ENCODE data around the gene PSMF1.

PSMF1 gene

DNA sequence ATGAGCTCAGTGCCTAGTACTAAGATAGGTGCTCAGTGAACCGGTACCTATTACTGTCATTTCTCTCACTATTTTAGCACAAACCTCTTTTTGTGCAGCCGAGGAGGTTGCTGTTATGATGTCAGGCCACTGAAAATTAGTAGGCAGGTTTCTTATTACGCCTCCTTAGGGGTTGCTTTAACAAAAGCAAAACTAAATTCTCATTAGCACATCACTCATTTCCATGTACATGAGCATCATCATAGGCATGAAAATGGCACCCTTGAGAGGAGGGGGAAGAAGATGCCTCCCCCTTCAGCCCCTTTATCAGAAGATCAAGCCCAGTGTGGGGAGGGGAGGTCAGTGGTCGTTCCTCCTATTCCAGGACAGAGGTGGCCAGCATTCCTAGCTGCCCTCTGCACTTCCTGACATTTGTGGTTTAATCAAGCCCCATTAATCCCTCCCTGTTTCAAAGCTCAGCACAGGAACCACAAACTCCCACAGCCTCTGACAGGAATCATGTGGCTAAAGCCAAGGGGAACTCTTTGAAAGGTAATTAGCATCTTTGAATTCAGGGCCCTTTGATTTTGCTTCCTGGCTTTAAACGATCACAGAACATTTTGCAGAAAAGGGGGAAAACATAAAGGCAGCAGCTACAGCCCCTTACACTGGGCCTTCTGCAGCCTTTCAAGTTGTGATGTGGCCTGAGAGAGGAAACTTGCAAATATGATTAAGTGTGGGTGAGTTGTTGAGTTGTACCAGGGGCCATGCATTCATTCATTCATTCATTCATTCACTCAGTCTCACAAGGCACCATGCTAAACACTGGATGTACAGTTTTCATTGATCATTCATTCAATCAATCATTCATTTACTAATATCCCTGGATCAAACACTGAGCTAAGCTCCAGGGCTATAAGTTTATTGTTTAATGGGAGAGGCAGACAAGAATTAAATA is 31.9 kb upstream of the PSMF1 start:
- TF ChIP-seq, protein P1, sequence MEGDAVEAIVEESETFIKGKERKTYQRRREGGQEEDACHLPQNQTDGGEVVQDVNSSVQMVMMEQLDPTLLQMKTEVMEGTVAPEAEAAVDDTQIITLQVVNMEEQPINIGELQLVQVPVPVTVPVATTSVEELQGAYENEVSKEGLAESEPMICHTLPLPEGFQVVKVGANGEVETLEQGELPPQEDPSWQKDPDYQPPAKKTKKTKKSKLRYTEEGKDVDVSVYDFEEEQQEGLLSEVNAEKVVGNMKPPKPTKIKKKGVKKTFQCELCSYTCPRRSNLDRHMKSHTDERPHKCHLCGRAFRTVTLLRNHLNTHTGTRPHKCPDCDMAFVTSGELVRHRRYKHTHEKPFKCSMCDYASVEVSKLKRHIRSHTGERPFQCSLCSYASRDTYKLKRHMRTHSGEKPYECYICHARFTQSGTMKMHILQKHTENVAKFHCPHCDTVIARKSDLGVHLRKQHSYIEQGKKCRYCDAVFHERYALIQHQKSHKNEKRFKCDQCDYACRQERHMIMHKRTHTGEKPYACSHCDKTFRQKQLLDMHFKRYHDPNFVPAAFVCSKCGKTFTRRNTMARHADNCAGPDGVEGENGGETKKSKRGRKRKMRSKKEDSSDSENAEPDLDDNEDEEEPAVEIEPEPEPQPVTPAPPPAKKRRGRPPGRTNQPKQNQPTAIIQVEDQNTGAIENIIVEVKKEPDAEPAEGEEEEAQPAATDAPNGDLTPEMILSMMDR (IDR thresholded peaks at IDR 0.05; ENCODE audit: low read depth, low read length): no peak
- DNase-seq (ENCODE audit: low read depth, low spot score): no peak
- in situ Hi-C loops (cut with HindIII; ENCODE audit: low sequenced_read_pairs): no loop called here
- no peak overlapping the region for H3K4me3 ChIP-seq (ENCODE audit: low read depth, low read length)

DNA sequence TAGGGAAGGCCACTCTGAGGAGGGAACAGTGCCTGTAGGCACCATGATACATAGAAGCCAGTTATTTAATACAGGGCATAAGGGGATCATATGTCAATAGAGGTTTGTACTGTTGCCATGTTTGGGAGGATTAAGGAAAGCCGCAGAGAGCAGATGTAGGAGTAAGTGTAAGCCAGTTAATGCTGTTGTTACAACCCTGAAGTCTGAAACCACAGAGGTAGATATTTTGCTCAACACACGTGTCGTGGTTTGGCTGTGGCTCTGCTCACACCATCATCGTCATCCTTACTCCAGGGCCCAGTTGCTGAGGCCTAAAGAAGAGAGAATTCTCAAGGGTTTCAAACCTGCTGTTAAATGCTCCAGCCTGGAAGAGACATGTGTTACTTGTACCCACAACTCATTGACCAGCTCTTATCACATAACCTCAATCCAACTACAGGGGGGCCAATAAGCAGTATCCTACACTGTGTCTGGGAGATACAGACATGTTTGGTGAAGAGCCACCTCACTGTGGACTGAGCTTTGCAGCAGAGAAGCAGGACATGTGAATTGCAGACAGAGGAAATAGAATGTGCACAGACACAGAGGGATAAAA is 31.0 kb upstream of the PSMF1 start:
- in situ Hi-C loops (cut with HindIII; ENCODE audit: low sequenced_read_pairs): no loop called here
- no peak overlapping the region for H3K4me3 ChIP-seq (ENCODE audit: low read depth, low read length)

DNA sequence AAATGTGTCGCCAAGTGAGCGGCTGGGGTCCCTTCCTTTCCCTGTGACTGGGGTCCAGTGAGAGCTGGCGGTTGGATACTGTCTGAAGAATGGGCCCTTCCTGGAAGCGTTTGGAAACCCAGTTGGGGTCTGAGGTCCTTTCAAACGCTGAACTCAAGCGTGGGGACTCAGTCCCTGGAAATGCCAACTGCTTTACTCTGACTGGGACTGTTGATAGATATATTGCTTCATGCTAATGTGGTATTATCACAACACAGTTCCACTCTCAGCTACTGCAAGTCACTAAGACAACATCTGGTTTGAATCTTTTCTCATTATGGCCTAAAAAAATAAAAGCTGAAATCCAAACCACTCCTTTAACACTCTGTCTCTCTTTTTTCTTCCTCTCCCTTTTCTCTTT is 23.7 kb upstream of the PSMF1 start:
- DNase-seq (ENCODE audit: low read depth, low spot score): no peak
- TF ChIP-seq, protein P1 (IDR thresholded peaks at IDR 0.05; ENCODE audit: low read depth, low read length): no peak
- no peak overlapping the region for H3K4me3 ChIP-seq (ENCODE audit: low read depth, low read length)
- in situ Hi-C loops (cut with HindIII; ENCODE audit: low sequenced_read_pairs): no loop called here

More for the DNA sequence above, 31.0 kb upstream of the PSMF1 start:
- DNase-seq (ENCODE audit: low read depth, low spot score): no peak
- TF ChIP-seq, protein P1 (IDR thresholded peaks at IDR 0.05; ENCODE audit: low read depth, low read length): no peak

DNA sequence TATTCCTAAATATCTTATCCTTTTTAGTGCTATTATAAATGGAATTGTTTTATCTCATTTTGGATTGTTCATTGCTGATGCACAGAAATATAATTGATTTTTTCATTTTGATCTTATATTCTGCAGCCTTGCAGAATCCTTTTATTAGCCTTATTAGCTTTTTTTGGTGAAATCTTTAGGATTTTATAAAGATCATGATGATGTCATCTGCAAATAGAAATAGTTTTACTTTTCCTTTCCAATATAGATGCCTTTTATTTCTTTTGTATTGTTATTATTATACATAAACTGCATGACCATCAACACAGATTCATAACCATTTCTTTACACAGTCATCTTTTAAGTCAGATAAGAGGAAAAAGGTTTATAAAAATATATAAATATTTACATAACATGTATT is 16.9 kb upstream of the PSMF1 start:
- H3K4me3 ChIP-seq (ENCODE audit: low read depth, low read length): no peak overlapping the region
- in situ Hi-C loops (cut with HindIII; ENCODE audit: low sequenced_read_pairs): no loop called here
- DNase-seq (ENCODE audit: low read depth, low spot score): no peak
- TF ChIP-seq, protein P1 (IDR thresholded peaks at IDR 0.05; ENCODE audit: low read depth, low read length): no peak

DNA sequence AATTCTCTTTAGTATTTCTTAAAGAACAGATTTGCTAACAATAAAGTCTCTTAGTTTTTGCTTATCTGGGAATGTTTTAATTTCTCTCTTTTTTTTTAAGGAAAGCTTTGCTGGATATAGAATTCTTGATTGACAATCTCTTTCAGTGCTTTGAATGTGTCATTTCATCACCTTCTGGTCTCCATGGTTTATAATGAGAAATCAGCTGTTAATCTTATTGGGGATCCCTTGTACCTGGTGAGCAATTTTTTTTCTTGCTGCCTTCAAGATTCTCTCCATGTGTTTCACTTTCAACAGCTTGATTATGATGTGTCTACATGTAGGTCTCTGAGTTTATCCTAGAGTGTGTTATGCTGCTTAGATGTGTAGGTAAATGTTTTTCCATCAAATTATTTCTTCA is 16.4 kb upstream of the PSMF1 start:
- TF ChIP-seq, protein P1 (IDR thresholded peaks at IDR 0.05; ENCODE audit: low read depth, low read length): no peak
- no peak for DNase-seq (ENCODE audit: low read depth, low spot score)
- no peak overlapping the region for H3K4me3 ChIP-seq (ENCODE audit: low read depth, low read length)
- in situ Hi-C loops (cut with HindIII; ENCODE audit: low sequenced_read_pairs): no loop called here

DNA sequence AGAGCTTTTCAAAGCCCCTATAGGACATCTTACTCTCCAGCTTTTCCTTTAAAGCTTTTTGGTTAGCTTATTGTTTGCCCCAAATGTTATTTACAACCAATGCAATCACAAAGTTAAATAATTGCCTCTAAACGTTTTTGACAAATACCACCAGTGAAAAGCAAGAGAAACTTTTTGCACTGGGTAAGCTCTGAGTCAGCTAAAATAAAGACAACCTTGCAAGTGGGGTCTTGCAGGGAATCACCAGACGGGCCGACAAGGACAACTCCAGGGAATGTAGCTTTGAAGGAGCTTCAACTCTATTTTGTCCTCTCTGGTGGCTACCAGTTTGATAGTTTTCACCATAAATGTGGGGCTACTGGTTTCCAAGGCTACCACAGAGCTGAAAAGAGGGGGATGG is 14.7 kb upstream of the PSMF1 start:
- H3K4me3 ChIP-seq (ENCODE audit: low read depth, low read length): no peak overlapping the region
- in situ Hi-C loops (cut with HindIII; ENCODE audit: low sequenced_read_pairs): no loop called here
- DNase-seq (ENCODE audit: low read depth, low spot score): no peak
- TF ChIP-seq, protein P1 (IDR thresholded peaks at IDR 0.05; ENCODE audit: low read depth, low read length): no peak
